ENCODE results near the gene SRSF3.
"Not testable (repeated sequence)": the region's sequence is repeated elsewhere in the genome, so short reads cannot be mapped to it uniquely, and the experiment has no call there.

SRSF3 gene

DNA sequence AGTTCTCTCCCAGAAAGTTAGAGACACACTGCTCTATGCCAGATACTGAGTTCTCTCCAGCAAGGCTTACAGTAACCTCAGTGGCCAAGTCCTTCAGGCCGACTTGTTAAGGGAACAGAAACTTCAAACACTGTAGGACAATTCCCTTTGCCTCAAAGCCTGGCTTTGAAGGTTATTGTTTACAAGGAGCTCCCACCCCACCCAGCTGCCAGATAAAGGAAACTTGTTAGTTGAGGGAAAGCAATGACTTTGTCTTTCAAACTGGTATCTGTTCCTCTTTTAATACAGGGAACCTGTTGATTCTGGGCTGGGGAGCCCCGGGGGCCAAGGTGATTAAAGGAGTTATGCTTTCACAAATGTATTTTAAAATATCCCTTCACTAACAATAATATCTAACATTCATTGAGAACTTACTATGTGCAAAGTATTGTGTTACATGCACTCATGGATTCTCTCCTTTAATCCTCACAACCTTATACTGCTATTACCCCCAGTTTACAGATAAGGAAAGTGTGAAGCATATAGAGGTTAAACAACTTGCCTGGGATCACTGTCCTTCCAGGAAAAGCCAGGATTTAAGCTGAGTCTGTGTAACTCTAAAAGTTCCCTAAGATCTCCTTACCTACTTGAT lies 56.8 kb downstream of the SRSF3 start:
- no peak for DNase-seq (ENCODE audit: low spot score)

DNA sequence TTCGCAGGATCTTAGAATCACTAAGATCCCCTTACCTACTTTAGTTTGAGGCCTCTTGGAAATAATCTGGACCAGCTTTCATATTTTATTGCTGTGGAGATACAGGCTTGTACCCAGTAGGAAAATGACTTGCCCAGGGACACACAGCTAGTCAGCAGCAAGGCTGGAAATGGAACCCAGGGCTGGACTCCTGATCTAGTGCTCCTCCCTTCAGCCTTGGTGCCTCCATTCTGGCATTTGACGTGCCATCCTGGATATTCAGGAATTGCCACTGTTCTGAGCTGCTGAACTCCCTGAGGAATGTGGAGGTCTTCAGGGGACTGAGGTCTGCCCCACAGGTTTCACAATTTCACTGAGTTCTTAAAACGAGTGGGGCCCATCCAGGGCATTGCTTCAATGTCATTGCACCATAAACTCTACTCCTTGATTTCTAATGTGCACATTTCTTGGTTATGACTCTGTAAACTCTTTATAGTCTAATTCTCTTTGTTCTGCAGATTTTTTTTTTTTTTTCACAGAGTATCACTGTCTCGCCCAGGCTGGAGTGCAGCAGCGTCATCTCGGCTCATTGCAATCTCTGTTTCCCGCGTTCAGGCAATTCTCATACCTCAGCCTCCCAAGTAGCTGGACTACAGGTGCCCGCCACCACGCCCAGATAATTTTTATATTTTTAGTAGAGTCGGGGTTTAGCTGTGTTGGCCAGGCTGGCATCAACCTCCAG lies 57.7 kb downstream of the SRSF3 start:
- no peak for DNase-seq (ENCODE audit: low spot score)

DNA sequence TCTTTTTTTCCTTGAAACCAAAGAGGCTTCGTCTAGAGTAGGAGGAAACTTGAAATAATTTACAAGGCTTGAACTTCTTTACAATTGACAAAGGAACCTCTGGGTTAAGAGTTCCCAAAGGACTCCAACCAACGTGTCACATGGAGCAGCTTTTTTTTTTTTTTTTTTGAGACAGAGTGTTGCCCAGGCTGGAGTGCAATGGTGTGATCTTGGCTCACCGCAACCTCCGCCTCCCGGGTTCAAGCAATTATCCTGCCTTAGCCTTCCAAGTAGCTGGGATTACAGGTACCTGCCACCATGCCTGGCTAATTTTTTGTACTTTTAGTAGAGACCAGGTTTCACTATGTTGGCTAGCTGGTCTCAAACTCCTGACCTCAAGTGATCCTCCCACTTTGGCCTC lies 60.3 kb downstream of the SRSF3 start:
- not testable (repeated sequence) for DNase-seq (ENCODE audit: low spot score)
